Nephron (organoid): ENCODE data around the gene PRKCH.

ENCODE experiments used
- H3K27ac Mint-ChIP-seq, 3 experiments: 2 replicates each; pipeline ENCODE4 v1.8.0; 2020; ENCODE audit warnings: mixed read lengths in 3 of 3, mild to moderate bottlenecking in 2 of 3, moderate library complexity in 1 of 3
- H3K27me3 Mint-ChIP-seq: 2 replicates; pipeline ENCODE4 v1.8.0; 2021; ENCODE audit warnings: low read depth, mild to moderate bottlenecking, moderate library complexity, mixed read lengths
- H3K36me3 Mint-ChIP-seq: 2 replicates; pipeline ENCODE4 v1.8.0; 2020; ENCODE audit warnings: low read depth, mixed read lengths
- H3K4me1 Mint-ChIP-seq: 2 replicates; pipeline ENCODE4 v1.8.0; 2020; ENCODE audit warnings: mixed read lengths
- H3K4me3 Mint-ChIP-seq, 3 experiments: 2 replicates each; pipeline ENCODE4 v1.8.0; 2020; ENCODE audit warnings: mild to moderate bottlenecking in 3 of 3, mixed read lengths in 3 of 3, moderate library complexity in 2 of 3
- H3K9me3 Mint-ChIP-seq: 2 replicates; pipeline ENCODE4 v1.8.0; 2020; ENCODE audit warnings: mixed read lengths
- TF ChIP-seq, protein P1 (sequence below), 3 experiments: fragments of 200-600 bp; sonication (generic); IDR thresholded peaks; one replicate each; pipeline ENCODE4 v1.5.0; 2021; ENCODE audit warnings: antibody characterized with exemption in 3 of 3; ENCODE audit not compliant: unreplicated experiment in 3 of 3

Gene PRKCH

DNA sequence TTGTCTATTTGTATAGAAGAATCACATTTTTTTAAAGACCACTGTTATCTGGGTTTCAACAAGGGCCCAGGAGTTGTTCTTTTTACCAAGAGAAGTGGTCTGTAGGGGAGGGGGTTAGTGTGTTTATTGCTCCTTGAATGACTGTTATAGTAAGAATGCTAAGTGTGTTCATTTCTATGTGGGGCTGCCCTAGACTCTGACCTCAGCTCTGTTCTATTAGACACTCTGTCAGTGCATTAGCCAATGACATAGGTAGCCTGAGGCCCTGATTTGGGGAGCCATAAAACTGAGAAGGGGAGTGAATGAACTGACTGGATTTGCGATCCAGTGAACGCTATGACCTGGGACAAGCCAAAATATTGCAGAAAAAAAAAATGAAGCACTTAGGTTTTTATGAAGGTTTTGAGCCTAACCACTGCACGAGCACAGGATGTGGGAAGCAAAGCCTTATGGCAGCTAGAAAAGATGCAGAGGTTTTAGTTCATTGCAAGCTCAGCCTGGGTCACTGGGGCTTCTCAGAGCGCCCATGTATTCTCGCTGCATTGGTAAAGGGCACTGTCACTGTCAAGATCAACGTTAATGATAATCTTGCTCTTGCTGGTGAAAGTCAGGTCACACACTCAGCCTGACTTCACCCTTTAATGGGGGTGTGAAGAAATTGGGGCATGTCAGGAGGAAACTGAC lies 63.8 kb downstream of the PRKCH start:
- TF ChIP-seq, protein P1, sequence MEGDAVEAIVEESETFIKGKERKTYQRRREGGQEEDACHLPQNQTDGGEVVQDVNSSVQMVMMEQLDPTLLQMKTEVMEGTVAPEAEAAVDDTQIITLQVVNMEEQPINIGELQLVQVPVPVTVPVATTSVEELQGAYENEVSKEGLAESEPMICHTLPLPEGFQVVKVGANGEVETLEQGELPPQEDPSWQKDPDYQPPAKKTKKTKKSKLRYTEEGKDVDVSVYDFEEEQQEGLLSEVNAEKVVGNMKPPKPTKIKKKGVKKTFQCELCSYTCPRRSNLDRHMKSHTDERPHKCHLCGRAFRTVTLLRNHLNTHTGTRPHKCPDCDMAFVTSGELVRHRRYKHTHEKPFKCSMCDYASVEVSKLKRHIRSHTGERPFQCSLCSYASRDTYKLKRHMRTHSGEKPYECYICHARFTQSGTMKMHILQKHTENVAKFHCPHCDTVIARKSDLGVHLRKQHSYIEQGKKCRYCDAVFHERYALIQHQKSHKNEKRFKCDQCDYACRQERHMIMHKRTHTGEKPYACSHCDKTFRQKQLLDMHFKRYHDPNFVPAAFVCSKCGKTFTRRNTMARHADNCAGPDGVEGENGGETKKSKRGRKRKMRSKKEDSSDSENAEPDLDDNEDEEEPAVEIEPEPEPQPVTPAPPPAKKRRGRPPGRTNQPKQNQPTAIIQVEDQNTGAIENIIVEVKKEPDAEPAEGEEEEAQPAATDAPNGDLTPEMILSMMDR (IDR thresholded peaks at IDR 0.05; ENCODE audit: unreplicated experiment in 3 of 3), result no peak
- no peak overlapping the region for H3K4me3 Mint-ChIP-seq
- H3K27ac Mint-ChIP-seq, result no peak overlapping the region
- H3K27me3 Mint-ChIP-seq, result no peaks in the 10 kb centered on the region
- H3K36me3 Mint-ChIP-seq, result no peaks in the 10 kb centered on the region
- H3K9me3 Mint-ChIP-seq, result no peaks in the 10 kb centered on the region
- peaks cover 7% of the 10 kb centered on the region for H3K4me1 Mint-ChIP-seq

DNA sequence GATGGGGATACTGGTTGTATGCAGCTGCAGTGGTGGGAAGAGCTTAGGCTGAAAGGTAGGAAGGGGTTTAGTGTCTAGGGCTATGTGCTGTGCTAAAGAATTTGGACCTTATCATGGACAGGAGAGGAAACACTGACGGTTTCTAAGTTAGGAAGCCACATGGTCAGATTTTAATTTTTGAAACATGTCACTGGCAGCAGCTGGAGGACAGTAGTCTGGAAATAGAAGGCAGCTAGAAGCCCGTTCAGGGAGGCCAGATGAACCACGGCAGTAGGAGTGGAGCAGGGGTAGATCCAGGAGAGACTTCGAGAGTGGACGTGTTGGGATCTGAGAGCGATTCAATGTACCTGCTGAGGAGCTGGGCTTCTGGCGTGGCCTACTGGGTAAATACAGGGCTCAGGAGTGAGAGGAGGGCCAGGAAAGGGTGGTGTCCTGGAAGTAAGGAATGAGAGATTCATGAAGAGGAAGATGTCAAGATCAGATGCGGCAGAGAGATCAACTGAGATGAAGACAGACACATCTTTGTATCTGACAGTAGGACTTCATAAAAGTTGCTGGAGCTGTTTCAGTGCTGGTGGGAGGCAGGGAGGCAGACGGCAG lies 64.9 kb downstream of the PRKCH start:
- Mint-ChIP-seq H3K27ac (no peak overlapping the region), H3K4me3 (no peak overlapping the region), H3K9me3 (no peaks in the 10 kb centered on the region), H3K27me3 (no peaks in the 10 kb centered on the region), H3K4me1 (peaks cover 7% of the 10 kb centered on the region), H3K36me3 (no peaks in the 10 kb centered on the region)
- TF ChIP-seq, protein P1 (IDR thresholded peaks at IDR 0.05; ENCODE audit: unreplicated experiment in 3 of 3), result no peak

DNA sequence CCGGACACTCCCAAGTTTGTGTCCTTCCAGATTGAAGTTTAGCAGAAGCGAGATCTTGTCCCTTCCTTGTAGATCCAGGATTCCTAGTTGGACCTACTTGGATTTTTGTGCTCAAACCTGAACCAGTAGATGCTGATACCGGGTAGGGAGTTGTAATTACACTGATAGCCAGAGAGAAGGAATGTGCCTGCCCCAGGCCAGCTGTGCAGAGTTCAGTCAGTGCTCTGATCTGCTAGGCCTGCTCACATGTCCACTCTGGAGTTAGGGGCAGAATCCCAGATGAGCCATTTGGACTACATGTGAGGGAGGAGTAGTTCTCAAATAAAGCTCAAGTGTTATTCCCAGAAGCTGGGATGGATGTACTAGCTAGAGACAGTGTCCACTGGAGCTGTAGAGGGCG lies 65.7 kb downstream of the PRKCH start:
- Mint-ChIP-seq H3K36me3 (no peaks in the 10 kb centered on the region), H3K27me3 (no peaks in the 10 kb centered on the region), H3K4me3 (no peak overlapping the region), H3K4me1 (peaks cover 7% of the 10 kb centered on the region), H3K9me3 (no peaks in the 10 kb centered on the region), H3K27ac (no peak overlapping the region)
- TF ChIP-seq, protein P1 (IDR thresholded peaks at IDR 0.05; ENCODE audit: unreplicated experiment in 3 of 3), result no peak

DNA sequence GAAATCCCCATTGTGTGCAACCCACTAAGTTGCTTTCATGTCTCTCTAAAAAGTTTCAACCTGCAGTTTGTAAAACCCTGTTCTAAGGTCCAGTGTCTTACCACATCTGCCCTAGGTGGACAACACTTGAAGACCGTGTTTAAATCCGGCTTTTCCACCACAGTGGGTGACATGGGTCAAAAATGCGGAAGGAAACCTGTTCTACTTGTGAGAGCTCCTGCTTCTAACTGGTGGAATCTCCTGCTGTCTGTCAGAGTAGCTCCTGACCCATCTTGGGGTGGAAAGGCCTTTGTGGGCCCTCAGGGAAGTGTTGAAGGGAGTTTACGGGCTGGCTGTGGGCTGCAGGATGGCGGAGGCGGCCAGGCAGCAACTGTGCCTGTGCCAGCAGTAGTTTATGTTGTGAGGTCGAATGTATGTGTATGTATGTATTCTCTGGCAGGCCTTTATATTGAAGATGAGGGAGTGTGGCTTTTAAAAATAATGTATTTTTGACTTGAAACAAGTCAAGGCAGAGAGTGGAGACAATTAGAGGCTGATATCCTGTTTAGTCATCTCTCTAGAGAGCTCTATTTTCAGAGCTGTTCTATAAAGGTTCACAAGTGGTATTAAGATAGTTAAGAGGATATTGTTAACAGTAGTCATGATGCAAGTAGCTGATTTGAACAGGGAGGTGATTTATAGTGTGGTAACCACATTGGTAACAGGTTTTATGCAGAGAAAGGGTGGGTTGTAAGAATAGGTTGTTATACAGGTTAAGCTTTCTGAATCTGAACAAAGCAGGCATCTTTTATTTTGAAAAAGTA lies 67.0 kb downstream of the PRKCH start:
- Mint-ChIP-seq H3K36me3 (no peaks in the 10 kb centered on the region), H3K9me3 (no peaks in the 10 kb centered on the region), H3K4me1 (peaks cover 7% of the 10 kb centered on the region), H3K4me3 (no peak overlapping the region), H3K27me3 (no peaks in the 10 kb centered on the region), H3K27ac (no peak overlapping the region)
- TF ChIP-seq, protein P1 (IDR thresholded peaks at IDR 0.05; ENCODE audit: unreplicated experiment in 3 of 3), result no peak

DNA sequence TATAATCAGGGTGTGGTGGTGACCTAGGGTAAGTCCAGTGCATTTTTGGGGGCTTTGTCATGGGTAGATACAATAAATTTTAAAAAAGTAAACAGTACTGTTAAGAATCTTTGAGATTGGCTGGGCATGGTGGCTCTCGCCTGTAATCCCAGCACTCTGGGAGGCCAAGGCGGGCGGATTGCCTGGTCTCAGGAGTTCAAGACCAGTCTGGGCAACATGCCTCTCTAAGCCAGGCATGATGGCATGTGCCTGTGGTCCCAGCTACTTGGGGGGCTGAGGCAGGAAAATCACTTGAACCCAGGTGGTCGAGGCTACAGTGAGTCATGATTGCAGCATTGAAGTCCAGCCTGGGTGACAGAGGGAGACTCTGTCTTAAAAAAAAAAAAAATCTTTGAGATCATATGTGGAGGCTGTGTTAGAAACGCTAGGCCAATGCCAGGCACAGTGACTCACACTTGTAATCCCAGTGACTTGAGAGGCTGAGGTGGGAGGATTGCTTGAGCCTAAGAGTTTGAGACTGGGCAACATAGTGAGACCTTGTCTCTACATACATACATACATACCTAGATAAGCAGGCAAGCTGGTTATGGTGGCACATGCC lies 67.7 kb downstream of the PRKCH start:
- H3K9me3 Mint-ChIP-seq, result no peaks in the 10 kb centered on the region
- no peak overlapping the region for H3K4me3 Mint-ChIP-seq

More for the DNA sequence above, 67.7 kb downstream of the PRKCH start:
- TF ChIP-seq, protein P1 (IDR thresholded peaks at IDR 0.05; ENCODE audit: unreplicated experiment in 3 of 3), result no peak
- no peak overlapping the region for H3K27ac Mint-ChIP-seq
- H3K36me3 Mint-ChIP-seq, result no peaks in the 10 kb centered on the region
- H3K4me1 Mint-ChIP-seq, result peaks cover 7% of the 10 kb centered on the region
- no peaks in the 10 kb centered on the region for H3K27me3 Mint-ChIP-seq
